GM19193 (cell line): ENCODE data around the gene ZPR1.

Source experiments
- POLR2A ChIP-seq: IDR thresholded peaks from 4 replicates; pipeline ENCODE4 v1.6.1; 2011; ENCODE audit not compliant: insufficient read depth, insufficient read length; ENCODE audit errors: extremely low read depth

Gene ZPR1

DNA sequence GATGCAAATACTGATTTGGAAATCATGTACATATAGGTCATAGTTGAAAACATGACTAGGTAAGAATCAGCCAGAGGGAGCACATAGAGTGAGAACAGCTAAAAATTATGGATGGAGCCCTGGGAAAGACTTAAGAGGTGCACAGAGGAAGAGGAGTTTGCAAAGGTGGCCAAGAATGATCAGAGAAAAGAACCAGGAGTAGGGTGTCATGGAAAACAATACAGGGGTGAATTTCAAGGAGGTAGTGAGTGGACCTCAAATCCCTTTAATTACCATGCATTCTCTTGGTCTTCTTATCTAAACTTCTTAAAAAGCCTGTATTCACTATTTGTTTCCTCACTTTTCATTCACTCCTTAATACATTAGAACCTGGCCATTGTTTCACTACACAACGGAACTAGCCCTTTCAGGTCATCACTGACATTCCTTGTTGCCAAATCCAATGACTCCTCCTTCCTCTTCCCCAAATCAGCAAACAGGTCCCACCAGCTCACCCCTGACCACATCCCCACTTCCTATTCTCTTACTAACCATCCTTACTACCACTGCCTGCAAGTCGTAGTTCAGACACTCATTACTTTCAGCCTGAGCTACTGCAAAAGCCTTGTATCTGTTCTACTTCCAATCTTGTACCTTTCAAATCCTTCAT, 37.6 kb downstream of the ZPR1 start:
- TF ChIP-seq POLR2A, result no peak

DNA sequence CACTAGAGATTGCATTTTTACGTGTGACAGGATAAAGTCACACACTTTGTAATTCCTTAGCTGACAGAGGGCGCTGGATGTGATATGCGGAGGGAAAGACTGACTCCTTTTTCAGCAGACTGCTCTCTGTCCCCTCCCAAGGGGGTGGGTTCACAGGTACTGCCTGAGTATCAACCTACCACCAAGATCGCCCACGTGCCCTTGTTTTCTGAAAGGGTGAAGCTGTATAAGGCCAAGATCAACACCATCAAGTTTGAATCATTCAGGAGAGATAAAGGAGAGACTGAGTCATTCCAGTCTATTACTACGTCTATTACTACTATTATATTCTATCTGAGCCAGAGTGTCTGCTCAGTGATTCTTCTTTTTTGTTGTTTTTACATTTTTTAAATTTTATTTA, 45.7 kb downstream of the ZPR1 start:
- TF ChIP-seq POLR2A, result no peak

DNA sequence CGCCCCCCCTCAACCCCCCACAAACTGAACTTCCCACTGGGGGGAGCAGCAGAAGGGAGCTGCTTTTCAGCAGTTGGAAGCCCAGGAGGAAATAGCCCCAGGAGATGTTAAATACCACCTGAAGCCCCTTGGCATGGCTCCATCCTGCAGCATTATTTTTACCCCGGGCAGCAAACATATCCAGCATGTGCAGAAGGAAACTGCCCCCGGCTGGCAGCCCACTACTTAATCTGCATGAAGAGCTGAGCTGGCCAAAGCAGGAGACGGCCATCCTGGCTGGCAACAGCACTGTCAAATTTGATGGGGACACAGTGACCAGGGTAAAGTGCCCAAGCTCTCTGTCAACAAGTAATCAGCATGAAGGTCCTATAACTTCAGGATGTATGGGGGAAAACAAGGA, 47.1 kb downstream of the ZPR1 start:
- no peak for TF ChIP-seq POLR2A

DNA sequence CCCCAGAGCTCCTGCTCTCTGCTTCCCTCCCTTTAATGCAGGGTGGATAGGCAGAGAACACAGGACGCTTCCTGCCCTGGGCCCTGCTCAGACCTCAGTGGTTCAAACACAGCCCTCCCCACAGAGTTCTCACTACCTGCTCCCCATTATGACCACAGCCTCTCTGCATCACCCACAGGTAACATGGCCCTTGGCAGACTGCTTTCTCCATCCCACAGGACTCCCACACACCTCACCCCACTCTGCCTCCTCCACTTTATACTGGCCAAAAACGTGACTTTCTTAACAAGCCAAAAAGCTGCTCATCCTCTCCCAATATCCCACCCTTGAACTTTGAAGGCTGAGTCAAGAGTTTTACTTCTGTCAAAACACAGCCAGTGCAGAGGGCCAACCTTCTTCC, 48.8 kb downstream of the ZPR1 start:
- no peak for TF ChIP-seq POLR2A

DNA sequence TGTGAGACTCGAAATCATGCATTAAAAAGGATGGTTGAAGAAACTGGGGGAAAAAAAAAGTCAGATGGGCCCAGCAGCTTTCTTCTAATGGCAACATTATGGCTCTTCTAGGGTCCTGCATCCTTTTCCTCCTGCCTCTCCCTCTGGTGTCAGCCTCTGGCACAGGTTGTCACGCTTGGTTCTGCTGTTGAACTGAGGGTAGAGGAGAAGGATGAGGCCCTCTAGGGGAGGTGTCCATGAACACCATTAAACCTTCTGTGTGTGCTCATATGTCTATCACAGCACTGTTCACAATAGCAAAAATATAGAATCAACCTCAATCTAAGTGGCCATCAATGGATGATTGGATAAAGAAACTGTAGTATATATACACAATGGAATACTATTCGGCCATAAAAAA, 51.1 kb downstream of the ZPR1 start:
- no peak for TF ChIP-seq POLR2A

DNA sequence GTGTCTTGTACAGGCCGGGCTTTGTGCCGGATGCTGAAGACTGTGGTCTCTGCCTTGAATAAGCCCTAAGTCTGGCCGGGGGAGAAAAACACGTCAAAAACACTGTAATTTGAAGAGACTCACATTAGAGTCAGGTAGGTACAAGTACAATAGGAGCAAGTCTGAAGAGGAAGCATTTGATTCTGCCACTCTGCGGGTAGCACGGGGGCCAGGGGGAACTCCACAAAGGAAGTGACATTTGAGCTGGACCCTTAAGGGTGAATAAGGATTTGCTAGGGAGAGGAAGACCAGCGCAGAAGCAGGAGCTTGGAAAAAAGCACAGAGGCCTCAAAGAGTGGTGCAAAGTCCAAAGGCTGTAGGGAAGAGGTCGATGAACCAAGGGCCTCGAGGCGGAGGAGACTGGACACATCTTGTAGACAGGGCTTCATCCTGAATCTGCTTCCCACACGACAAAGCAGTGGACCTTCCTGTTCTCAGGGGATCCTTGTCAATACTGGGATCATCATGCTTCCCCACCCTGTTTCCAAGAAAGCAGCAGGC, 53.8 kb downstream of the ZPR1 start:
- no peak for TF ChIP-seq POLR2A

DNA sequence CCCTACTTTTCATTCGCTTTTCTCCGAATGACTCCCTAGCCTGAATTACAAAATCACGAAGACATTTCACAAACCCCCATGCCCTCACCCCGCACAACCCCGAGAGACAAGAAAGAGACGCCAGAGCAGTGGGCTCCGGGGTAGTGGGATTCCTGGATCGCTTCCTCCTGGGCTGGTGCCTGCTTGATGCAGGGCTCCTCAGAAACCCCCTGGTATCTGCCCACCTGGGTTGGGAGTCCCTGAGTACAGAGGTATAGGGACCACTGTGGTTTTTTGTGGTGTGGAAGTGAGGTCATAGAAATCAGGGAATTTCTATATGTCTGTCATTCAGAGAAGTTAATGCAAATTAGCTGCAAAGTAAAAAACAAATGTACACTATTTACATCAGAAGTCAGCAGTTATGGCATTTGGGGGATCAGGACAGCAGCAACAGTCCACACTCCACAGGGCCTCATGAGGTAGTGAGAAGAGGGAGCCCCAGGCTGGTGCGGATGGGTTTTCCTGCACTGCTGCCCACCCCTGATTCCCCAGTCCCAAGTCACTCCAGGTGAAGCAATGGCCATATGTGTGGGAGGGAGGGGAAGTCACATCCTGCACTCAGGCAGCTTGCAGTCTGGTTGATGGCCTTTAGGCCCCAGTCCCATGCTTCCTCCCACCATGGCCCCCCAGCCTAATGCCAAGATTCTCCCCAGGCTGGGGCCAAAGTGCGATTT, 54.6 kb downstream of the ZPR1 start:
- no peak for TF ChIP-seq POLR2A

DNA sequence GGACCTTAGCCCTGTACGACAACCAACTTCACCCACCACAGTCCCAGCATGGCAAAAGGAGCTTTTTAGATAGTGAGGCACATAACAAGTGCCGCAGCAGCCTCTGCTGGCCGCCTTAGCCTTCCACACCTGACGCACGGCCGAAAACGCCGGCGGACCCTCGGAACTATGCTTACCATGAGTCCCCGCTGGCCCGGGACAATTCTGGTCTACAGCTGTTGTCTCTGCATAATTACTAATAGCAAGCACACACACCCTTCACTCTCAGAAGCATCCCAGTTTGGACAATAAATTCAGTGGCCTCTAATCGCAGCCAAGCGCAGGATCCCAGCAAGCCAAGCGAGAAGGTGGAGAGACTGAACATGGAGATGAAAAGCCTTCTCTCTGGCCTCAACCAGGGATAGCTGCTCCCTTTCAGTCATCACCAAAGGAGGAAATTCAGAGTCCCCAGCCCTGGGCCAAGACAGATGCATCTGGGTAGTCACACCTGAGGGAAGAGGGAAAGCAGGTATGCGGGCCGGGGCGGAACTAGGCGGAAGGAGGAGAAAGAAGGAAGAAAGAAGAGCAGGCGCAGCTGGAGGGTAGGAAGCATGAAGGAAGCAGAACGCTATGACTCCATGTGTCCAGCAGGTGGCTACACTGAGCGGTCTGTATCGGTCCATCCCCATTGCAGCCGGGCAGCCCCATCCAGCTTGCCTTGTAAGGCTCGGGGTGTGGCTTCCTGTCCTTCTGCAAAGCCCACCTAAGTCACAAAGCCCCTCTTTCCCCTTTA, 55.4 kb downstream of the ZPR1 start:
- no peak for TF ChIP-seq POLR2A

DNA sequence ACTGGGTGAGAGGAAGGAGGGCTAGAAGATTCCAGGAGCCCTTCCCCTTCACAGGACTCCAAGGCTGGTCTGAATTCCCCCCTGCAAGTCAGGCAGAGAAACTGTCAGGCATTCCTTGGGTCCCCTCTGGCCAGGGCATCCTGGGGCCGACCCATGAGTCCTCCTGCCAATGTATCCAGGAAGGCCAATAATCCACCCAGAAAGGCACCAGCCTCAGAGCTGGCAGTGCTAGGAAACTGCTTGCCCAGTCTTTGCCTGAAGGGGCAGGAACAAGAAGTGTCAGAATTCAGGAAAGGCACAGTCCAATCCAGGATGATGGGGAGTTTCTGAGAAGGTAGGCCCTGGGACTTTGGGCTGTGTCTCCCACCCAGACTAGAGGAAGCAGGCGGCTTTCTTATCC, 56.0 kb downstream of the ZPR1 start:
- TF ChIP-seq POLR2A, result no peak

DNA sequence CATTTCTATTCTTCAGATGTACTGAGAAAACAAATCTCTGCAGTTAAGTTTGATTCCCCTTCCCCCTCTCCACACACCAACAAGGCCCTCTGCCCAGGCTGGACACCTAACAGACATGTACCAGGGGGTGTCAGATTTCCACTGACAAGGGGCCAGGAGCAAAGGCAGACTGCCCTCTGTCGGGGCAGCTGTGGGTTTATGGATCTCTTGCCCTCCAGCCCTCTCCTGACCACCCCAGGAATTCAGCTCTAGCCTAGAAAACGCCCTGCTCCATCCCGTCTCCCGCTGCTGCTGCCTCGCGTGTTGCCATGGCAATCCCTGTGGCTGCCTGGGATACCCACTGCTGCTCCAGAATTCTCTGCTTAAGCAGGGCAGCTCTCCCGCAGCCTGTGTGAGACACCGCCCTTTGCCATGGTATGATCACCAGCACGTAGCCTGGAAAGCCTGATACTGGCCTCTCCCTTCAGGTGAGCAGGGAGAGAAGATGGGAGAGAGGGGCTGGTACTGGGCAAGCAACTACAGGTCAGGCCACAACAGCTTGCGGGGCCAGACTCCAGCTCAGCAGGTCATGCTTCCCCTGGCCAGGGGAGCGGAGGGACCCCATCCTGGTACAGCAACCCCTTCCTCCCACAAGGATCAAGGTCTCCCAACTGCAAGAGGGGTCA, 56.6 kb downstream of the ZPR1 start:
- TF ChIP-seq POLR2A, result no peak

DNA sequence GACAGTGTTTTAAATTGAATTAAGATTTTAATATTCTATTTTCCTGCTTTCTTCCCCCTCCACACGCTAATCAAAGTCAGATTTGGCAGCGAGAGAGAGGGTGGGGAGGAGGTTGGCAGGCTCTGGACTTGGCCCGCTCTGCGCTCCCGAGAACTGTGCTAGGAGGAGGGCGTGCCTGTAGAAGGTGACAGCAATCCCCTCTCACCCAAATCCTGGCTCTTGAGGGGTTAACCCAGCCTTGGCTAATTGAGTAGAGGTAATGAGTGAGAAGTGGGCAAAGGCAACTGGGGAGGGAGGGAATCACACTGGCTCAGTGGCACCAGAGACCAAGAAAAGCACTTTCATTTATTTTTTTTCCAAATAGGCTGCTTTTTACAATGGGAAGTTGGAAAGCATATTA, 57.2 kb downstream of the ZPR1 start:
- no peak for TF ChIP-seq POLR2A

DNA sequence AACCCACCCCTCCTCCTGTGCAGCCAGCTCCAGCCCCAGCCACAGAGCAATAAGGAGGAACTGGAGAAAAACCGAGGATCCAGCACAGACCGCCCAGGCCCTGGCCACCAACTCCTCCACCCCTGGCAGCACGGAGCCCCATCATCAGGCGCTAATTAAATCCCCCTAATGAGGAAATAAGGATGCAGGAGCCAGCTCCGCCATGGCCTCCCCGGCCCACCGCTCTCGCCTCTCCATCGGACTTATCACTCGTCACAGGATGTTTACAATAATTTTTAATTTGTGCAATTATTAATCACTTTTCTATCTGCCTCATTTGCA, 57.6 kb downstream of the ZPR1 start:
- TF ChIP-seq POLR2A, result no peak

DNA sequence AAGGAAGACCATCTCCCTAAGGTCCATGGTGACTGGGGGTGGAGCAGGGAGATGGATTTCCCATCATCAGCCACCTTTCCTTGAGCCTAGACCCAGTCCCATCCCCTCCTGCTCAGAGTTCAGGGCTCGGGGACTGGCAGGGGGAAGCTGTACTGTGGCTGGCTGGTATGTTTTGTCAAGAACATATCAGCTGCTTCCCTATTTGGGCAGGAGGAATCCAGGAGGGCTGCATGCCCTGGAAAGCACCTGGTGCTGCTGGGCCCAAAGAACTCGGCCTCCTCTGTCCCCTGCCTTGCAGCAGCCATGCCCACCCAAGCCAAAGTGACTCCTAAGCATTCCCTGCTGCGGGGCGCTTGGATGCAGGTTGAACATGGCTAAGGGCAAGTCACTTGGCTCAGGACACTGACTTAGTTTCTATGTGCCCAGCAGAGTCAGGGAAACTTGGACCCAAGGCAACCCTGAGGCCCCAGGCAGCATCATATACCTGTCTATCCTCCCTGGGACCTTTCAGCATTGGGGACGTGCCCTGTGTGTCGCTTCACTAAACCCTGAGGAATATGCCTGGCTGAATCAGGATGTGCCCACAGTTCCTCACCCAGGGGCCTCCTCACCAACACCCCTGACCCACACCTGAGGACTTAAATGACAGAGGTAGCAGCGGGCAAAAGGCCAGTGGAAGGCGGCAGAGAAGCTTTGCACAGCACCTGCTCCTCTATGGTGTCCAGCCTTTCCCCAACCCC, 58.2 kb downstream of the ZPR1 start:
- no peak for TF ChIP-seq POLR2A

DNA sequence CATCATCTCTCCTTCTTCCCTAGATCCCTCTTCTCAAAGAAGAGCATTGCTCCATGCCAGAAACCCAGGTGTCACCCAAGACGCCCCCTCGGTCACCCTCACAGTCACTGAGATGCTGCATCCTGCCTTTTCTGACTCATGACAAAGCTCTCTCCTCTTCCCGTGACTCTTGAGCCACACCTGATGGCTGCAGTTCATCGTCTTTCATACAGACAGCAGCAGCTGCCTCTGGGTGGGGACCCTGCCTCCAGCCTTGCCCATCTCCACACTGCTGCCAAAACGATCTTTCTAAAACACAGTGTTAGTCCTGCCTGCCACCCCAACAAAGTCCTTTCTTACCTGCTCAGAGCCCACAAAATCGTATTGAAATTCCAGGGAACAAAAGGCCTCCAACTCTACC, 59.8 kb downstream of the ZPR1 start:
- TF ChIP-seq POLR2A, result no peak

DNA sequence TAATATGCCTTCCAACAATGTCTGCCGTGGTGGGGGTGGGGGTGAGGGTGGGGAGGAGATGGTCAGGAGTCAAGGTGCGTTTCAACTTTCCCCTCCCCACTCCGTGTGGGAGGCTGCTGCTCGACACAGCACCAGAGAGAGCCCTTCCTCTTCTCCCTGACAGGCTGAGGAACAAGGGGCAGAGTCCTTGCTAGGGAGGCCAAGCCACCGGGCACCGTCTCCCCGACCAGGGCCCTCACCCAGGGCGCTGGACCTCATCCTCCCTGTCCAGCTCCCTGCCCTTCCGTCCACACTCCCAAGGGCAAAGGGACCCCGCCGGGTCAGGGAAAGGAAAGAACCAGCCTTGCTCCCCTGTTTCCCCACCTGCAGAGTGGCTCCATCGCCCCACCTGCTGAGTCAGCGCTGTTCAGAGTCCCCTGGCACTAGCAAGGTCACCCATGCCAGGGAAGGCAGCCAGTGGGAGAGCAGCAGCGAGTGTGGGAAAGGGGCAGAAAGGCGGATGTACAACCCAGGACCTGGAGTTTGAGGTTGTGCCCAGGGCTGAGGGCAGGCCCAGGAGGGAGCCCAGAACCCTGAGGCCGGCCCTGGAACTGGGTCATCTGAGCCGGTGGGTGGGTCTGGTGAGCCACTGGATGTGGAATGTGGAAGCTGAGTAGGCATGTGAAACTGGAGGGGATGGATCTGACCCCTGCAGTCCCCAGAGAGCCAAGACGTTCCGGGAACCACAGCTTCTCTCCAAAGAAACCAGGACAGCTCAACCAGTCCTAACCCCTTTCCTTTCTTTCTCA, 62.2 kb downstream of the ZPR1 start:
- no peak for TF ChIP-seq POLR2A

DNA sequence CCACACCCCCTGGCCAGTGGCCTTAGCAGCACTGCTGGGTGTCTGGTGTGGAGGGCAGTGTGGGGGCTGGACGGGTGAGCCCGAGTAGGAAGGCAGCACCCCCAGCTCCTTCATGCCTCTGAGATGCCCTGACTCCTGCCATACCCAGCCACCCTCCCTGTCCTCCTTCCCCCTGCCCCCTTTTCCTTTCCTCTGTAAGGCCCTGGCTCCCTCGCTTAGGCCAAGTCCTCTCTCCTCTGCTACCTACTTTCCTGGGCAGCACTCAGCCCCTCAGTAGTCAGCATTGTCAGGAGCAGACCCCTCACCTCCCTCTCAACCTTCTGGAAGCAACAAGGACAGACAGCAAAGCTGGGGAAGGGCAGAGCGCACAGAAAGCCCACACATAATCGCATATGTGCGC, 63.0 kb downstream of the ZPR1 start:
- no peak for TF ChIP-seq POLR2A
